Esophagus muscularis mucosa (tissue), 3 donors: ENCODE data around the gene NWD2.

ENCODE experiments used
- POLR2A ChIP-seq: fragments of 450-650 bp; IDR thresholded peaks from one replicate; pipeline ENCODE4 v1.6.1; 2017; ENCODE audit warnings: antibody characterized with exemption, moderate library complexity, mild to moderate bottlenecking, low read depth
- TF ChIP-seq, protein P1 (sequence below), 3 experiments: fragments of 200-600 bp in 2 of 3; fragments of 450-650 bp in 1 of 3; sonication (generic) in 2 of 3; IDR thresholded peaks; one replicate each; pipeline ENCODE4 v1.5.1; 2017 to 2019; ENCODE audit warnings: antibody characterized with exemption in 3 of 3, mild to moderate bottlenecking in 2 of 3, moderate library complexity in 1 of 3

- TF ChIP-seq, protein P1, sequence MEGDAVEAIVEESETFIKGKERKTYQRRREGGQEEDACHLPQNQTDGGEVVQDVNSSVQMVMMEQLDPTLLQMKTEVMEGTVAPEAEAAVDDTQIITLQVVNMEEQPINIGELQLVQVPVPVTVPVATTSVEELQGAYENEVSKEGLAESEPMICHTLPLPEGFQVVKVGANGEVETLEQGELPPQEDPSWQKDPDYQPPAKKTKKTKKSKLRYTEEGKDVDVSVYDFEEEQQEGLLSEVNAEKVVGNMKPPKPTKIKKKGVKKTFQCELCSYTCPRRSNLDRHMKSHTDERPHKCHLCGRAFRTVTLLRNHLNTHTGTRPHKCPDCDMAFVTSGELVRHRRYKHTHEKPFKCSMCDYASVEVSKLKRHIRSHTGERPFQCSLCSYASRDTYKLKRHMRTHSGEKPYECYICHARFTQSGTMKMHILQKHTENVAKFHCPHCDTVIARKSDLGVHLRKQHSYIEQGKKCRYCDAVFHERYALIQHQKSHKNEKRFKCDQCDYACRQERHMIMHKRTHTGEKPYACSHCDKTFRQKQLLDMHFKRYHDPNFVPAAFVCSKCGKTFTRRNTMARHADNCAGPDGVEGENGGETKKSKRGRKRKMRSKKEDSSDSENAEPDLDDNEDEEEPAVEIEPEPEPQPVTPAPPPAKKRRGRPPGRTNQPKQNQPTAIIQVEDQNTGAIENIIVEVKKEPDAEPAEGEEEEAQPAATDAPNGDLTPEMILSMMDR (IDR thresholded peaks at IDR 0.05) = no peak
- TF ChIP-seq POLR2A = no peak
Measured at GRCh38 chr4:37268319-37268718, 23.8 kb downstream of the NWD2 start.
